Measurements from ENCODE around the gene PTPRT.

PTPRT gene

DNA sequence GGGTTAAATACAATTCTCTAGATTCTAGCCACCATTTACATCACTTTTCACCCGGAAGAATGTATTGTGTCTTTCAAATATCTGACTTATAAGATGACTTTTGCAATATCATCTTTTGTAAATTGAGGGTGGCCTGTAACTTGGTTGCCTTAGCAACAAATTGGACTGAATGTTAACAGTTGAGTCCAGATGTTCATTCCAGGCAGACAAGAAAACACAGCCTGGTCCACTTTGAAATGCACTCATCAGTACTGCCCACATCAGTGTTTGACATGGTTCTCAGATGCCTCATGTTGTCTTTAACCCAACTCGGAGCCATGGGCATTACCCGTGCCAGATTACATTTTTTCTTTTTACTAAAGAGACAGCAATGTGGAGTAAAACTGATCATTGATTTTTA, 789.9 kb downstream of the PTPRT start:
- no peak for DNase-seq (ENCODE audit: low read depth in 2 of 2)

DNA sequence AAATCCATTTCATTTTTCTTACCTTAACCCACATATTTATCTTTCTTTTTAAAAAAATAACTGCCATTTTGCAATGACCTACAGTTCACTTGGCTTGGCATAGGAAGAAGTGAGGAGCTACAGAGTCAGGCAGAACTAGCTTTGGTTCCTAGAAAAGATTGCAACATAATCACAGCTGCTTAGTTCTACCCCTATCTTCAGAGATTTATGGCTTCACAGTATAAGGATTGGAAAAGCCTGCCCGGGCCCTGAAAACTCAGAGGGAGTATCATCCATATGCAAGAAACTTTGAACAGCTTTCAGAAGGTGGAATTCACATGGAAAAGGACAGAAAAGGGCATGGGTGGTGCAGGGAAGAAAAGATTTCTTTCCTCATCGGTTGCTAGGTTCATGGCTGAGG, 797.3 kb downstream of the PTPRT start:
- DNase-seq (ENCODE audit: low read depth in 2 of 2): no peak

DNA sequence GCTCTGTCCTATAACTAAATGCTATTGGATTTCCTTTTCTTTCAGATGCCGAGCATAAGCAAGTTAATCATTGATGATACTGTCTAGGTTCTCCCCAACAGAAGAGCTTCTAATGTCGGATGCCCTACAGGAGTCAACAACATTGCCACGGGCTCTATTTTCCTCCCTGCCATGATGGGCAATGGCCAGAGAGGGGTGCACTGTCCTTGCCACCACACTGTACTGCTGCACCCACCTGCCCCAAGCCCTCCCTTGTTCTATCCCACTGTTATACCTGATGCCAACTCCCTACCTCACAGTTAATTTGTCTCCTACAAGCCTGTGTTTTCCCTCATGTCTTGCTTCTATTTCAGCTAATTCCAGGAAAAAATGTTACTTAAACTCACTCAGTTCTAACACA, 797.9 kb downstream of the PTPRT start:
- DNase-seq (ENCODE audit: low read depth in 2 of 2): no peak

DNA sequence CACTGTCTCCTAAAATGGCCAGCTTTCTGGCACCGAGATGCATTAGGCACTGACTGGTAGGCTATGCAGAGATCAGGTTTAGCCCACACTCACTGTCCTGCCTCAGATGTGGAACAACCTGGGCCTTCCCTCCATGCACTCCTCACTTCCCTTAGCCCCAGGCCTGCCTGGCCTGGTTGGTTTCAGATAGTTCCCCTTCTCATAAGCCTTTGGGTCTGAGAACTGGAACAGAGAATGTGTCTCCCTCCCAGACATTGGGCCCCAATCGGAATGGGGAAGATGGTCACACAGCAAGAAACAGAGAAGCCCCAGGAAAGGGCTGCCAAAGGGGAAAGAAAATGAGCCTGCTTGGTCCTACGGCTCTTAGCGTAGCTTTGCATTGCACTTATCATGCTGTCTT, 809.4 kb downstream of the PTPRT start:
- DNase-seq (ENCODE audit: low read depth in 2 of 2): no peak

DNA sequence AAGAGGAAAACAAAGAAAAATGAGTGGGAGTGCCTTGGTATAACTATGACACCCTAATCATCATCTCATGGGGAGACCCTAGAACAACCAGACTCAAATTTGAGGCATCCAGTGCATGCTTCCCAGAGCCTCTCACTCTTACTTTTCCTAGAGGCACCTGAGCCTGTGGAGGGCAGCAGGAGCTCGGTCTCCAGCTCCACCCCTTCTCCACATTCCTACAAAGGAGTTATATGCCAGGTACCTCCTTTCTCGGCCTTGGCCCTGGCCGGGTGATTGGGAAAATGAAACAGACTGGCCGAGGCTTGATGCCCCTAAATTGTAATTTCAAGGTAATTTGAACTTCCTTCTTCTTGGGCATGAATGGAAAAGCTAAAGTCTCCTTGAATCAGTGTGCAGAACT, 810.3 kb downstream of the PTPRT start:
- DNase-seq (ENCODE audit: low read depth in 2 of 2): no peak

DNA sequence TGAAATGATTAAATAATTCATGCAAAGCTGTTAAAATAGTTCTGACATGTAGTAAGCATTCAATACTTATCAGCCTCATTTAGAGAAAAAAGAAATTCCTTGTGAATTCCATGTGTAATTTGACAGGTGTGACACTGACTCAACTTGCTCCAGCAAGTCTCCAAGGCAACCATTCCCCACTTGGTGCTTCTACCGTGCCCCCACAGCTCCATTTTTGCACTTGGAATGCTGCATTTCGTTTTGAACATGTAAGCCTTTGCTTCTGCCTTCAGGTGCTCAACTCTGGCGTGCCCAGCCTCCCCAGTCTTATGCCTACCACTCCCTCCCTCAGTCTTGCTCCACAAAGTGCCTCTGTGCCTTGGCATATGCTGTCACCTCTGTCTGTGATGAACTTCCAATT, 810.9 kb downstream of the PTPRT start:
- no peak for DNase-seq (ENCODE audit: low read depth in 2 of 2)

DNA sequence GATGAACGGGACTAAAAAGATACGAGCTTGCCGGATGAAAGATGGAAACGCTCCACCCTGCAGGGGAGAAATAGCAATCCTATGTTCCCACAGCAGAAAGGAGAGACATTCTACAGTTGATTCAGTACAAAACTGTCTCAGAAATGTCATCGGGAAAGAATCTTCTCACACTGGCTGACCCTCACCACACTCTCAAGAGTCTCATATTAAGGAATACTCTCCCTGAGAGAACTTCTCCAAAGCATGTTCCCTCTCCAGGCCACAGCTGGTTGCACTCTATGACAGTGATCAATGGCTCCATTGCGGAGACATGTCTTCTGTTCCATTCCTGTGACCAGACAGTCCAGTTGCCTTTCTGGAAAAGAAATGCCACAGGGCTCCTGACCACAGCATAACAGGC, 813.6 kb downstream of the PTPRT start:
- DNase-seq (ENCODE audit: low read depth in 2 of 2): no peak

DNA sequence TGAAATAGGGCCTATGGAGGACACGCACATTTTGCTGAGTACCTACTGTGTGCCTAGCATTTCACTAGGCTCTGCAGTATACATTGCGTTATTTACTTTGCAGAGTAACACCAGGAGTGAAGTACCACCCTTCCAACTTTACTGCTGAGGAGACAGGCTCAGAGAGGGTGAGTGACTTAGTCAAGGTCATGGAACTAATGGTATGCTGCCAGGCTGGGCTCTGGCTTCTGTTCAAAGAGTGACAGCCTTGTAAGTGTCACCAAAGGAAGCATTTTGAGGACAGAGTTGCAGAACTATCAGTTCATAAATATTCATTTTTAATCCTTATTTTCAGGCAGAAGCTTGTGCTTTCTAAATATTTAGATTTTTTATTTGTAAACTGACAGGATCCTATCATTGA, 816.7 kb downstream of the PTPRT start:
- DNase-seq (ENCODE audit: low read depth in 2 of 2): no peak

DNA sequence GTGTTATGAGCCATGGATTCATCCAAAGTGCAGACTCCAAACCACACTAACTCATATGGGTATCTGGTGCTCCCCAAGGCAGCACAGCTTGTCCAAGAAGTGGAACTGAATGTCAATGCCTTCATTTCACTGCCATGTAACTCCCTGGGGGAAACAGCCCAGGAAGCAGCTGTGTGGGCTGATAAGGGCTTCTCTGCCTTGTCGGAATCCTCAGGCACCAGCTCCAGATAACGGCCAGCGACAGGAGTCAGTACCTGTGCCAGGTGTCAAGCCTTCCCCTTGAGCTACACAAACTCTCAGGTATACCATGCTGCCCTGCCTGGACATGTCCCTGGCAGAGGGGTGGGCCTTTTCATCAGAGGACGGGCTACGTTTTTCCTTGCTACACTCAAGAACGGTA, 819.6 kb downstream of the PTPRT start:
- DNase-seq (ENCODE audit: low read depth in 2 of 2): no peak

DNA sequence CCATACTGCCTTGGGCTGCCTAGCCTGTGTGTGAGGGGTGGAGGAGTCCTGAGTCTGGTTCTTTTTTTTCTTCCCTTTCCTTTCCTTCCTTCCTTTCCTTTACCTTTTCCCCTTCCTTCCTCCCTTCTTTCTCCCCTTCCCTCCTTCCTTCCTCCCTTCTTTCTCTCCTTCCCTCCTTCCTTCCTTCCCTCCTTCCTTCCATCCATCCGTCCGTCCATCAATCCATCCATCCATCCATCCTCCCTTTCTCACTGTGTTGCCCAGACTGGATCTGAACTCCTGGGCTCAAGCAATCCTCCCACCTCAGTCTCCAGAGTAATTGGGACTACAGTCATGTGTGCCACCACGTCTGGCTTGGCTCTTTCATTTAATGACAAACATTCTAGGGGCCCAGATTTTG, 820.8 kb downstream of the PTPRT start:
- no peak for DNase-seq (ENCODE audit: low read depth in 2 of 2)

DNA sequence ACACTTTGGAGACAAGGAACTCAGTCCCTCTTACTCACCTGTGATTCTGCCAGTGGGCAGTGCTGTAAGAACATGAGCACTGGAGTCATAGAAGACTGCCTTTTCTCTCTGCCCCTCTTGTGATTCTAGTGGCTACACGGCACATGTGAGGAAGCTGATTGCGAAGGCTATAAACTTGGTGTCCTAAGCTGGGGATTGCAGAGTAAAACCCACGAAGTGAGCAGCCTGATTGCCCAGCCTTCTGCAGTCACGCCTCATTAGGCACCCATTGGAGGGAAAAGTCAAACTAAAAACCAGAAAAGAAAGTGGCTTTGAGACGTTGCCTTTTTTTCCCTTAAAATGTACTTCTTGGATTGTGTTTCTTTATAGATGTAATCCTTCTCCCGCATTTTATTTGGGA, 823.1 kb downstream of the PTPRT start:
- DNase-seq (ENCODE audit: low read depth in 2 of 2): no peak

DNA sequence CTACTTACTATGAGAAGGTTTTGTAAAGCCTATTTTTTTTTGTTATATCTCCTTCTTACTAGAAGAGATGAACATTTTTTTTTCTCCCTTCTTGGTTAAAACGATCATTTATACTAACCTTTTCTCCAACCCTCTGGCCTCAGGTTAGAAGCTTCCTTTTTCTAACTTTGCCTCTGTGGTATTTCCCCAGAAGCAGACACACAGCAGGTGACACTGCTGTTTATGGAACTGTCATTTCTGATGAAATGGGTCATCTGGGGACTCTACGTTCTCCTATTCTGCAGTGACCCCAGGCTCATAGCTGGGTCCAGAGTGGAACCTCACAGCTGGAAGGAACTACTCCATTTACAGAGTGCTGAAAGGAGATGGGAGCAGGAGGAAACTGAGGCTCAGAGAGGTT, 825.3 kb downstream of the PTPRT start:
- no peak for DNase-seq (ENCODE audit: low read depth in 2 of 2)

DNA sequence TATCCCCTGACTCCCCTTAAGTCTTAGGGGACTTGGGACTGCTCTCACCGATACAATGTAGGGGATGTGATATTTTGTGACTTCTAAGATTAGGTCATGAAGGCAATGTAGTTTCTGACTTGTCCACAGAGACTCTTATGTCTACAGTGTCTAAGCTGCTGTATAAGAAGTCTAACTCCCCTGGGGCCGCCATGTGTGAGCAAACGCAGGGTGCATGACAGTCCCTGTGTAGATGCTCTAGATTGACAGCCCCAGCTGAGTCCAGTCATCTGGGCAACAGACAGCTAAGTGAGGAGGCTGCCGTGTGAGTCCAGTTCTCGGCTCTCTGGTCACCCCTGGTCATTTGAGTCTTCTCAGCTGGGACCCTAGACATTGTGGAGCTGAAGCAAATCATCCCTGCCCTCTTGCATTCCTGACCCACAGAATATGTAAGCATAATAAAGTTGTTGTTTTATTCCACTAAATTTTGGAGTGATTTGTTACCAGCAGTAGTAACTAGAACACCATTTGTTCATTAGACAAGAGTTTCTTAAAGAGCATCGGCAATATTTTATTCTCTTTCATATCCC, 828.2 kb downstream of the PTPRT start:
- no peak for DNase-seq (ENCODE audit: low read depth in 2 of 2)

DNA sequence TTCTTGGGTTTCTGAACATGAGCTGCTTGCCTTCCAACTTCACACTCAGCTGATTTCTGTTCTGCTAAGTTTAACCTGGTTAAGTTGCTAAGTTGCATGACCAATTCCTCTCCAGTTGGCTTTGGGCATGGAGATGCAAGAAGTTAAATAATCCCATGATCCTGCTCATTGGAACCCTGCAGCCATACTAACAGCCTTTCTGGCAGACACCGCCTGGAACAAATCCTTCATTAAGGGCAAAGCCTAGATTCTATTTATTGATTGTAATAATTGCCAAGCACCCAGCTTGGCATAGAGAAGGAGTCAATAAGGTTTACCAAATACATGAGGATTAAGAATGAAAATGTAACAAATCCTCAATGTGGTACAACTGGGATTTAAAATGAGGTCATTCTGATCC, 829.1 kb downstream of the PTPRT start:
- no peak for DNase-seq (ENCODE audit: low read depth in 2 of 2)

DNA sequence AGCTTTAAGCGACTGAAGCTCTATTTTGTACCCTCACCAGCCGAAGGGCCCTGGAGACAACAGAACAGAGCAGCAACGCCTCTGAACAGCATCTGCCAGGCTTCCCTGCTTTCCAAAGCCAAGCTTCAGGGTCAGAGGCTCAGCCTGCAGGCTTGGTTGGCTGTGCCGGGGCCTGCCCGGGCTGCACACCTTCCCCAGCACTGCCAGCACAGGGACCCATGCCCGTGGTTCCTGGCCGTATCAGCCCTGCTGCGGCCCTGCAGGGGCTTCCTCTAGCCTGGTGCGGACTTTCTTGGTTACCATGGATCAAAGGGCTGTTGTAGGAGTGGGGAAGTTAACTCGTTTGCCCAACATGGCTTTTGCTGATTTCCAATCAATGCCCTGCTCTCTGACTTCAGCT, 830.1 kb downstream of the PTPRT start:
- no peak for DNase-seq (ENCODE audit: low read depth in 2 of 2)

DNA sequence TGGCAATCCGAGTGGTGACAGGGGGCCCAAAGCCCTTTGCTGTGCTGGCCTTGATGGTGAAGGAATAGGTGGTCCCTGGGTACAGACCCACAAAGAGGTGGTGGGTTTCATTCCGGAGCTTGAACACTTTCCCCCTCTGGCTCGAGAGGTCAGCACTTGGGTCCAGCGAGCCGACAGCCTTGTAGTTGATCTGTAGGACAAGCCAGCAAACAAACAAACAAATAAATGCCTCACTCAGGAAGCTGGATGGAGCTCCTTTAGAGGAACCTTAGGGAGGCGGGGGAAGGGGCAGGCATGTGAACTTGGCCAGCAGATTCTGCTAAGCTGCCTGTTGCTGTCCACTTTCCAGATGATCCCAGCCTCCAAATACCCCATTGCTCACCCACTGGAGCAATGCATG, 837.6 kb downstream of the PTPRT start:
- DNase-seq (ENCODE audit: low read depth in 2 of 2): no peak

DNA sequence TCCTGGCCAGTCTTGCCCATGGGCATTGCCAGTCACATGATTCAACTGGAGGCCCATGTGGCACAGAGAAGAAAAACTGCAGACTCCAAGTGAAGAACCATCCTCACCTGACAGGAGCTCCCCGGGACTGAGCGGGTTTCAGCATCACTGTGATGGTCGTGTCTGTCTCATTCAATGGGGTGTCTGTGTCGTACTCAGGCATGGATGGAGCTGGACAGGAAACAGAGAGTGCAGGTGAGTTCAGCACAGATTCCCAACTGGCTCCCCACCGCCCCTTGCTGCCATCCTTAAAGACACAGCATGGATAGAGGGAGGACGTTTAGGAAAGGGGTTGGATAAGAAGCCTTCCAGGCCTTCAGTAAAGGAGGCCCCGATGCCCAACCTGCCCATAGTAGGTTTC, 839.2 kb downstream of the PTPRT start:
- DNase-seq (ENCODE audit: low read depth in 2 of 2): no peak

DNA sequence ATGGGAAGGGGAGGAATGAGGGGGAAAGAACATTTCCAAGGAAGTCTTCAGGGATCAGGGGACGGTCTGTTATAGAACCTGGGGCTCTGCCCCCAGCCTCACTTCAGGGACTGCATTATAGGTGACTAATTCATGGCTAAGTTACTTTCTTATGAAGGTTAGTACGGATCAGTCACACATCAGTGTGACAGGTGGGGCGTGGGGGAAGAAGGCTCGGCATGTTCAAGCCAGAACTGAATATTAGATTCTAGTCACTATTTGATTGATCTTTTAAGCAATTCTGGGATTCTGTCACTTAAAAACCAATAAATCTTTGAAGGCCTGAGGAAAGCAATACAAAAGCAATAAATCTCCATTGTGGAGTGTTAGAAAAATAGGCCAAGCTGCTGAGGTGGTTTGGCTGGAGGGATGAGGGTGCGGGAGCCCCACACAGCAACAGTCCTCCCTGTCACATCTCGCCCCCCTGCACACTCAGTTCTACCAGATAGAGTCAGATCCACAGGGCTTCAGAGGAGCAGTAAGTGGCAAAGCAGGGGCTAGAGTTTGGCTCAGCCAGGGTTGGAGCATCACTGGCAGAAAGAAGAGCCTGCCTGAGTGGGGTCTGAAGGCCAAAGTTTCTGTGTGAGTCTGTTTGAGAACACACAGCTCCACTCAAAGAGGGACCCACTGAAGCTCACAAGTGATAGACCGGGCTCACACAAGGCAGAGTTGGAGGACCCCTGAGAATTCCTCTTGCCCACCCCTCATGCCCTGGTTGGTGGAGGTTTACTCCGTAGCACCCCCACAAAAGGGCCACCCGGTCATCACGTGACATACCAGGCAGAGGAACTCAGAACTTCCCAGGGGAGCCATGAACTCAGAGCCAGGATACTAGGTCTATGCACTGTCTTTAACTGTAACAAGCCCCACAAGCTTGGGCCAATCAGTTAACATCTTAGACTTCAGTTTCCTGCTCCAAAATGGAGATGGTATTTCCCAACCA, 843.2 kb downstream of the PTPRT start:
- no peak for DNase-seq (ENCODE audit: low read depth in 2 of 2)

DNA sequence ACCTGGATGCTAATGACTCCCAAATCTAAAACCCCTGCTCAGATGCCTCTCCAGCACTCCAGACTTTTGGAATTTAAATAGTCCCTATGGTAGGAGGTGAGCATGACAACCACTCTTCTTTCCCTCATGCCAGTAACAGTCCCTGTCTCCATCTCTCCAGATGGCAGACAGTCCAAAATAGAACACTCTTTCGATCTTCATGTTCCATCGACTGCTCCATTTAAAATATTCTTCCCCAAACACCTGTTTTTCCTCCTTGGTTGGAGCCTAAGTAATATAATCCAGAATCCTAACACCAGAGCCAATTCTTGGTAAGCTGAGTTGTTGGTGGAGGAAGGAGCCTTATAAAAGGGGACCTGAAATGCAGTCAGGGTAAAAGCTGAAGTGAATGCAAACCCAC, 848.1 kb downstream of the PTPRT start:
- no peak for DNase-seq (ENCODE audit: low read depth in 2 of 2)

DNA sequence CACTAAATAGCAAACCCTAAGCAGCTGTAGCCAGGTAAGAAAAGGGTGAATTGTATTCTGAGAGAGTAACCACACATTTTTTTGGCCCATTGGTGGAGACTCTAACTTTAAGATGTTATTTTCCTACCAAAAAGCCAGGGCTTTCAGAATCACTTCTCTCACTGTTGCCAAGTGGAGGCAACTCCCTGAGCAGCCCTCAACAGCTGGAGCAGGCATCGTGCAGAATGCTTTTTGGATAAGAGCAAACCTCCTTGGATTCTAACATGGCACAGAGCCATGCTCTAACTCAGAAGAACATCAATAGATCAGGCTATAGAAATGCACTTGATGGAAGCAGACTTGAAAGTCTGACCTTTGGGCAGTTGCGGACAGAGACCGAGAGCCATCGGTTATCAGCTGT, 849.3 kb downstream of the PTPRT start:
- no peak for DNase-seq (ENCODE audit: low read depth in 2 of 2)

DNA sequence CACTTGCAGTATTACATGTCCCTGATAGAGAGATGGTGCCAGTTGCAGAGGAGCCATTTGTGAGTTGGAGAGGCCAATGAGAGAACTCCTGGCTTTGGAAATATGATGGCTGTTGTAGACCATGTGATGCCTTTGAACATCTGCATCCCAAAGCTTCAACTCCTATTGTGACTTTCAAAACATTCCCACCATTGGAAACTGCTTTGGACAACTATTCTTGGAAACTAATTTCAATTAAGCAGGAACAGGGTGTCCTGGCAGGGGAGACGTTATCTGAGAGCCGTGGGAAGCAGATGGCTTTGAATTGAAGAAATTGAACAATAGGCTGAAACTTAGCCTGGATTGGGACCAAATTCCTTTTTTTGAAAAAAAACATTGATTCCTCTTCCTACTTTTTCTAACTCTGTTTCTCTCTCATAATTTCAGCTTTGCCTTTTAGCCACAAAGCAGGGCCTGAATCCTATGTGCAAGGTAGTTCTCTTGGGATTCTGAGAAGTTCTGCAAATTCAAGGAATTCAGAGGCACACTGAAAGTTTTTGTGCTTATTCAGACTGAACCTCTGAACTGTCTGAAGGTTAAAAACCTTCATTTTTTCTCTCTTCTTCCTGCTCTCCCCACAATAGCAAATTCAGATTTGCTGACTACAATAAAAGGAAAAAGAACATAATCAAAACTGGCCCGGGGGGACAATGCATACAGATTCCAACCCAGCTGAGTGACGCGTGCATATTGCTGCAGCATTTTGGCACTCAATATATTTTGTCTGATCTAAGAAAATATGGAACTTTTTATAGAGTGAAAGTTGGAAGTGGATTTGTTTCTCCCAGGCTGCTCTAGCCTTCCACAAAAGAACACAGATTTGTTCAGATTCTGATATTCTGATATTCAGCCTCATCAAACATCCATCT, 851.2 kb downstream of the PTPRT start:
- no peak for DNase-seq (ENCODE audit: low read depth in 2 of 2)

DNA sequence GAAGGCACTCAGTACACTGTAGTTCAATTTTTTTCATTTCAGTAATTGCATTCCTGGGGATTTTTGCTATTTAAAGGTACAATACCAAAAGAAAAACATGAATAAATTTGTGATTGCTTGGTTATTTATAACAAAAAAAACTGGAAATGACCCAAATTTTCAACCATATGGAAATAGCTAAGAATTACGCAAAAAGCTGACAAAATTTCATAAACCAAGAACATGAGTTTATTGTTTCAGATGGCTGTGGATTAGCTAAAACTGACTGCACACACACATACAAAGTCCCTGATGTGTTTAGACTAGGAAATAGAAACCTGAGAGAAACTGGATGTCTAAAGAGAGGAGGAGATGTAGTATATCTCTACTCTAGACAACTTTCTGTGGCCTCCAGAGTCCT, 853.1 kb downstream of the PTPRT start:
- DNase-seq (ENCODE audit: low read depth in 2 of 2): no peak
